ENCODE results near the gene PSMC5. TPM values are rescaled to one million over a fixed set of nuclear protein-coding genes. Genes with fewer than 3 reads are reported as not detected.
"Not testable (repeated sequence)": the region's sequence is repeated elsewhere in the genome, so short reads cannot be mapped to it uniquely, and the experiment has no call there.

The PSMC5 gene
- total RNA-seq, 1 experiment from 2014 or later, result 145 TPM

GRCh38 chr17:63790057-63790456 lies 37.2 kb upstream of the PSMC5 start:
- no peak overlapping the region for H3K27ac ChIP-seq (ENCODE audit: low read length)
- DNase-seq (ENCODE audit: low read depth, low spot score) (no peak), ATAC-seq (no peak)
- no peaks in the 10 kb centered on the region for H3K4me1 ChIP-seq (ENCODE audit: control insufficient read depth, insufficient read depth, low read length)
- BruUV-seq (replicated peaks), result no TSS peak
- H3K27me3 ChIP-seq (ENCODE audit: control insufficient read depth, insufficient read depth, low read length), result no peaks in the 10 kb centered on the region
- ChIA-PET CTCF (no interaction called here), POLR2A (no interaction called here)
- intact Hi-C loops (cut with micrococcal nuclease; ENCODE audit: unreplicated experiment) (no loop called here), in situ Hi-C loops (cut with HindIII; ENCODE audit: low pct_unique_long_range_greater_than_20kb, low sequenced_read_pairs) (no loop called here)
- TF ChIP-seq REST (IDR thresholded peaks at IDR 0.05; ENCODE audit: insufficient read depth in 1 of 2, low read depth in 2 of 2, low read length in 1 of 2), result no peak
- no peak for TF ChIP-seq SIN3A (IDR thresholded peaks at IDR 0.05; ENCODE audit: borderline replicate concordance, insufficient read depth, low read depth, low read length)
- TF ChIP-seq POLR2AphosphoS5 (IDR thresholded peaks at IDR 0.05; ENCODE audit: low read depth, low read length), result no peak
- TF ChIP-seq CTCF (IDR thresholded peaks at IDR 0.05), result no peak
- no peak for TF ChIP-seq TCF7L2 (IDR thresholded peaks at IDR 0.05; ENCODE audit: low read depth, low read length)
- peaks cover 32% of the 10 kb centered on the region for H3K36me3 ChIP-seq (ENCODE audit: control insufficient read depth, insufficient read depth, low read length)
- no peak overlapping the region for H3K4me3 ChIP-seq (ENCODE audit: low read depth in 2 of 2, low read length in 2 of 2)
- no peaks in the 10 kb centered on the region for H3K9me3 ChIP-seq (ENCODE audit: control insufficient read depth, insufficient read depth, low read depth, low read length)

DNA sequence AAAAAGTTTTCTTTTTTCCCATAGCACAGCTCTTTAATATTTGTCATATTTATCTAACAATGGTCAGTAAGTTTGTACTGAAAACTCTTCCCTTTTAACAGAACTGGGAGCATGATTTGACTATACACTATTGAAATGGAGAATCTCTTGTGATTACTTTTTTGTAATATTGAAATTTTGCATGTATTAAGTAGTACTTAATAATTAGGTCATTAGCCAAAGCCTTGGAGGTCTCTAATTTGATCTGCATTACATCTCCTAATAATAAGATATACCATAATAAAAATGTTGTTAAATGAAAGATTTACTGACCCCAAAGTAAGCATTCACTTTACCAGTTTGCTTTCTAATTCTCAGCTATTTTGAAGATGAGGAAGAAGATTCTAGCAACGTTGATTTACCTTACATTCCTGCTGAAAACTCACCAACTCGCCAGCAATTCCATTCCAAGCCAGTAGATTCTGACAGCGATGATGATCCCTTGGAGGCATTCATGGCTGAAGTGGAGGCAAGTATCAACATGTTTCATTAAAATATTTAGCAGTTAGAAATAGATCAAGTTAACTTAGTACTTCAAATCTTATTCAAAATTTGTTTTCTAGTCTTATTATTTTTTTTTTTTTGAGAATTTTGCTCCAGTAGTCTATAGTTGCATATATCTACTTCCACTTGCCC lies 35.0 kb upstream of the PSMC5 start:
- POLR2A ChIA-PET, result no interaction called here
- no TSS peak for BruUV-seq (replicated peaks)
- ATAC-seq, result no peak
- Histone ChIP-seq H3K36me3 (ENCODE audit: control insufficient read depth, insufficient read depth, low read length) (peaks cover 47% of the 10 kb centered on the region), H3K27me3 (ENCODE audit: control insufficient read depth, insufficient read depth, low read length) (no peaks in the 10 kb centered on the region), H3K4me1 (ENCODE audit: control insufficient read depth, insufficient read depth, low read length) (no peaks in the 10 kb centered on the region), H3K27ac (ENCODE audit: low read length) (no peak overlapping the region), H3K9me3 (ENCODE audit: control insufficient read depth, insufficient read depth, low read depth, low read length) (no peaks in the 10 kb centered on the region), H3K4me3 (ENCODE audit: low read depth in 2 of 2, low read length in 2 of 2) (no peak overlapping the region)
- intact Hi-C loops (cut with micrococcal nuclease; ENCODE audit: unreplicated experiment) (no loop called here), in situ Hi-C loops (cut with HindIII; ENCODE audit: low pct_unique_long_range_greater_than_20kb, low sequenced_read_pairs) (no loop called here)
- no peak for TF ChIP-seq TCF7L2 (IDR thresholded peaks at IDR 0.05; ENCODE audit: low read depth, low read length)
- TF ChIP-seq SIN3A (IDR thresholded peaks at IDR 0.05; ENCODE audit: borderline replicate concordance, insufficient read depth, low read depth, low read length), result no peak
- TF ChIP-seq REST (IDR thresholded peaks at IDR 0.05; ENCODE audit: insufficient read depth in 1 of 2, low read depth in 2 of 2, low read length in 1 of 2), result no peak
- TF ChIP-seq CTCF (IDR thresholded peaks at IDR 0.05), result no peak
- TF ChIP-seq POLR2AphosphoS5 (IDR thresholded peaks at IDR 0.05; ENCODE audit: low read depth, low read length), result no peak
- CTCF ChIA-PET, result no interaction called here
- DNase-seq (ENCODE audit: low read depth, low spot score), result no peak

DNA sequence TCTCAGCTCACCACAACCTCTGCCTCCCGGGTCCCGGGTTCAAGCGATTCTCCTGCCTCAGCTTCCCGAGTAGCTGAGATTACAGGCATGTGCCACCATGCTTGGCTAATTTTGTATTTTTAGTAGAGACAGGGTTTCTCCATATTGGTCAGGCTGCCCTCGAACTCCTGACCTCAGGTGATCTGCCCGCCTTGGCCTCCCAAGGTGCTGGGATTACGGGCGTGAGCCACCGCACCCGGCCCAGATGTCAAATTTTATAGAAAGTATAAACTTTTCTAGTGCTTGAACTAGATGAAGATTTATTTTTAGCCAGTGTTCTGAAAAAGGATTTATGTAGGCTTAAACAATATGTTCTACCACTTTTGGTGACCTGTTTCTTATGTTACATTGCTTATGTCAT lies 30.9 kb upstream of the PSMC5 start:
- H3K27me3 ChIP-seq (ENCODE audit: control insufficient read depth, insufficient read depth, low read length); intact Hi-C loops (cut with micrococcal nuclease; ENCODE audit: unreplicated experiment); POLR2A ChIA-PET; H3K27ac ChIP-seq (ENCODE audit: low read length); H3K9me3 ChIP-seq (ENCODE audit: control insufficient read depth, insufficient read depth, low read depth, low read length); H3K4me3 ChIP-seq (ENCODE audit: low read depth in 2 of 2, low read length in 2 of 2); CTCF ChIA-PET; ATAC-seq; BruUV-seq (replicated peaks); DNase-seq (ENCODE audit: low read depth, low spot score); in situ Hi-C loops (cut with HindIII; ENCODE audit: low pct_unique_long_range_greater_than_20kb, low sequenced_read_pairs); H3K4me1 ChIP-seq (ENCODE audit: control insufficient read depth, insufficient read depth, low read length): not testable (repeated sequence)
- peaks cover 69% of the 10 kb centered on the region for H3K36me3 ChIP-seq (ENCODE audit: control insufficient read depth, insufficient read depth, low read length)

Data from Panc1 (cell line).